WI38 (cell line): Measurements from ENCODE around the gene TMEM95.

ENCODE experiments used
- H3K4me3 ChIP-seq: 2 replicates; pipeline ENCODE4 v1.5.1; 2011; ENCODE audit warnings: low read depth, mild to moderate bottlenecking, control low read depth, low read length
- CTCF ChIP-seq: IDR thresholded peaks from 2 replicates; pipeline ENCODE4 v1.5.1; 2012; ENCODE audit warnings: low read depth, mild to moderate bottlenecking, control low read depth, low read length

The TMEM95 gene, protein sequence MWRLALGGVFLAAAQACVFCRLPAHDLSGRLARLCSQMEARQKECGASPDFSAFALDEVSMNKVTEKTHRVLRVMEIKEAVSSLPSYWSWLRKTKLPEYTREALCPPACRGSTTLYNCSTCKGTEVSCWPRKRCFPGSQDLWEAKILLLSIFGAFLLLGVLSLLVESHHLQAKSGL

DNA sequence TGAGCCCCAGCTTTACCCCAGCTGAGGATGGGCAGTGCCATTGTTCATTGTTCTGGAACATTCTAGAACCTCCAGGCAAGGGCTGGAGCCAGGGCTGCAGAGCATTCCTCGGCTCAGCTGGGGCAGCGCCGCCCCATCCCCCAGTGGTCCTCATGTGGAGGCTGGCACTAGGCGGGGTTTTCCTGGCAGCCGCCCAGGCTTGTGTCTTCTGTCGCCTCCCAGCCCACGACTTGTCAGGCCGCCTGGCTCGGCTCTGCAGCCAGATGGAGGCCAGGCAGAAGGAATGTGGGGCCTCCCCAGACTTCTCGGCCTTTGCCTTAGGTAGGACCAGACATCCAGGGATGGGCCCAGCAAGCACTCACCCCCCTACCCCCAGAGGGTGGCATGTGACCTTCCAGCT lies at the start of gene TMEM95:
TMEM95 (plus strand) TSS at position 104 of the 400 bp plus-strand sequence; CDS start at position 153, 49 bp downstream.
- no peak for TF ChIP-seq CTCF
- H3K4me3 ChIP-seq: 0 out of 2 replicates have a peak within 1 kb of the TSS, but pooled peaks have one; percentile 2

DNA sequence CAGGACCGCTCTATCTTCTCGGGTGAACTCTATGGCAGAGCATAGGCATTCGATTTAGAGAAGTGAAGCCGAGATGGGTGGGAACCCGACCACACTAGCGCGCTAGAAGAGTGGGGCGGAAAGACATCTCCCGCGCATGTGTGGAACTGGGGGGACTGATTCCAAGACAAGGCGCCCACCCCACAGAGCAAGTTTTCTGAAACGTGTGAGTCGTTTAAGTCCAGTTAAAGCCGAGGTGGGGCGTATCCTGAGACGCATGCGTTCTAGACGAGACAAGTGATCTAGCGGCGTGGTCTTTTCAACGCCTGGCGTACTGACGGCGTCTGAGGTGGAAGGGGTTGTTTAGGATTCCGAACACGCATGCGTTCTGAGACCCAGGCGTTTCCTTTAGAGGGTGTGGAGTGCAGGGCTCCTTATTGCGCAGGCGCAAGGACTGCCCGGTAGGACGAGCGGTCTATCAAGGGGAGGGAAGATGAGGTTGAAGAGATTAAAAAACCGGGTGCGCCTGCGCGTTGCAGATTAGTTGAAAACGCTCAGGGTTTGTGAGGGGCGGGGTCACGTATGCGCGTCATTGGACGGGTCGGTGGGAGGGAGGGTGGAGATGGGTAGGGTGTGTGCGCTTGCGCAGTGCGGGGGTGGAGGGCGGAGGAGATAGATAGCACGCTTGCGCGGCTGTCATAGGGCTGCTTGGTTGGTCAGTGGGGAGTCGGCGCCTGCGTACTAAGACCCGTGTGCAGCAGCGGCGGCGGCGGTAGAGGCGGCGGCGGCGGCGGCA lies 47.9 kb upstream of the TMEM95 start, which contains the start of gene EIF5A:
EIF5A (plus strand) TSS at position 718 of the 775 bp plus-strand sequence. CDS start 2,008 bp downstream, outside the sequence.
- peak within 1 kb of the TSS; percentile 98 for H3K4me3 ChIP-seq
- TF ChIP-seq CTCF: no peak

- no peak for TF ChIP-seq CTCF
- peak overlapping the region; percentile 98 for H3K4me3 ChIP-seq
Measured at GRCh38 chr17:7307686-7308624, 47.0 kb upstream of the TMEM95 start.

GRCh38 chr17:7308625-7309433 lies 46.1 kb upstream of the TMEM95 start:
- TF ChIP-seq CTCF: no peak

GRCh38 chr17:7309628-7310027 lies 45.3 kb upstream of the TMEM95 start:
- TF ChIP-seq CTCF: no peak
- peak overlapping the region; percentile 98; the same call in 1 of the 2 replicates for H3K4me3 ChIP-seq

More at GRCh38 chr17:7308625-7309433, 46.1 kb upstream of the TMEM95 start:
- peak overlapping the region; percentile 98 for H3K4me3 ChIP-seq

GRCh38 chr17:7311110-7311705 lies 43.7 kb upstream of the TMEM95 start:
- no peak for TF ChIP-seq CTCF
- H3K4me3 ChIP-seq: no peak overlapping the region
